WTC11 (cell line): ENCODE data around the gene WDR27.

Experiments used
- FOXJ3 ChIP-seq: sonication (generic); formaldehyde crosslinking; IDR thresholded peaks from 2 replicates; pipeline ENCODE4 v1.9.0; 2021; ENCODE audit warnings: missing genetic modification reagents, mild to moderate bottlenecking, borderline replicate concordance
- GTF2I ChIP-seq: fragments of 250-450 bp; sonication (Bioruptor Pico); conservative IDR thresholded peaks from 2 replicates; pipeline ENCODE4 v1.4.0; 2021; ENCODE audit warnings: mild to moderate bottlenecking
- SMAD4 ChIP-seq: sonication (generic); formaldehyde crosslinking; IDR thresholded peaks from 2 replicates; pipeline ENCODE4 v1.8.0; 2022; ENCODE audit warnings: mild to moderate bottlenecking, missing genetic modification reagents
- ZNF232 ChIP-seq: sonication (generic); formaldehyde crosslinking; IDR thresholded peaks from 2 replicates; pipeline ENCODE4 v1.8.0; 2022; ENCODE audit warnings: mild to moderate bottlenecking, missing genetic modification reagents
- TF ChIP-seq, protein P1 (sequence below): fragments of 200-600 bp; IDR thresholded peaks from 2 replicates; pipeline ENCODE4 v1.8.0; 2022; ENCODE audit warnings: antibody characterized with exemption
- TF ChIP-seq, protein P2 (sequence below): sonication (generic); formaldehyde crosslinking; IDR thresholded peaks from 2 replicates; pipeline ENCODE4 v1.8.0; 2022; ENCODE audit warnings: mild to moderate bottlenecking, missing genetic modification reagents
- TF ChIP-seq, protein P3 (sequence below): sonication (generic); formaldehyde crosslinking; IDR thresholded peaks from 2 replicates; pipeline ENCODE4 v1.8.1; 2022; ENCODE audit warnings: low read depth, missing genetic modification reagents, borderline replicate concordance
- TF ChIP-seq, protein P4 (sequence below): sonication (generic); formaldehyde crosslinking; IDR thresholded peaks from 2 replicates; pipeline ENCODE4 v1.8.1; 2022; ENCODE audit warnings: mild to moderate bottlenecking, missing genetic modification reagents, moderate library complexity, borderline replicate concordance
- TF ChIP-seq, protein P5 (sequence below): fragments of 250-450 bp; sonication (Bioruptor Pico); IDR thresholded peaks from 2 replicates; pipeline ENCODE4 v1.8.0; 2021; ENCODE audit warnings: mild to moderate bottlenecking
- TF ChIP-seq, protein P6 (sequence below): sonication (generic); formaldehyde crosslinking; IDR thresholded peaks from 2 replicates; pipeline ENCODE4 v1.8.1; 2022; ENCODE audit warnings: mild to moderate bottlenecking, moderate library complexity, missing genetic modification reagents

DNA sequence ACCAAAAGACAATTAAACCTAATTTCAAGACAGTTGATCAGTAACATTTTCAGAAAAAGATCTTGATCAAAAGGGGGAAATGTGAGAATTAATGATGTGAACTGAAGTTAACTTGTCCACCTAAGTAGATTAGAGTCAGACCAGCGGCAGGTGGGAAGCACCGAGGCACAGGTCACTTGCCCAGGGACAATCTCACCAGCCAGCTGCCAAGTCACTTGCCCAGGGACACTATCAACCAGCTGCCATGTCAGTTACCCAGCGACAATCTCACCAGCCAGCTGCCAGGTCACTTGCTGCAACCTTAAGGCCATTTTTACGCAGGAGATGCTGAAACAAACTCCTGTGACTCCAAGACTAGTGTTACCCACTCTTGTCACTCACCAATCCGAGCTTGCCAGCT, 260.5 kb downstream of the WDR27 start:
- TF ChIP-seq, protein P1, sequence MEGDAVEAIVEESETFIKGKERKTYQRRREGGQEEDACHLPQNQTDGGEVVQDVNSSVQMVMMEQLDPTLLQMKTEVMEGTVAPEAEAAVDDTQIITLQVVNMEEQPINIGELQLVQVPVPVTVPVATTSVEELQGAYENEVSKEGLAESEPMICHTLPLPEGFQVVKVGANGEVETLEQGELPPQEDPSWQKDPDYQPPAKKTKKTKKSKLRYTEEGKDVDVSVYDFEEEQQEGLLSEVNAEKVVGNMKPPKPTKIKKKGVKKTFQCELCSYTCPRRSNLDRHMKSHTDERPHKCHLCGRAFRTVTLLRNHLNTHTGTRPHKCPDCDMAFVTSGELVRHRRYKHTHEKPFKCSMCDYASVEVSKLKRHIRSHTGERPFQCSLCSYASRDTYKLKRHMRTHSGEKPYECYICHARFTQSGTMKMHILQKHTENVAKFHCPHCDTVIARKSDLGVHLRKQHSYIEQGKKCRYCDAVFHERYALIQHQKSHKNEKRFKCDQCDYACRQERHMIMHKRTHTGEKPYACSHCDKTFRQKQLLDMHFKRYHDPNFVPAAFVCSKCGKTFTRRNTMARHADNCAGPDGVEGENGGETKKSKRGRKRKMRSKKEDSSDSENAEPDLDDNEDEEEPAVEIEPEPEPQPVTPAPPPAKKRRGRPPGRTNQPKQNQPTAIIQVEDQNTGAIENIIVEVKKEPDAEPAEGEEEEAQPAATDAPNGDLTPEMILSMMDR, result no peak
- TF ChIP-seq, protein P2, sequence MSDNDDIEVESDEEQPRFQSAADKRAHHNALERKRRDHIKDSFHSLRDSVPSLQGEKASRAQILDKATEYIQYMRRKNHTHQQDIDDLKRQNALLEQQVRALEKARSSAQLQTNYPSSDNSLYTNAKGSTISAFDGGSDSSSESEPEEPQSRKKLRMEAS (CRISPR knock-in tag), result no peak
- TF ChIP-seq, protein P3, sequence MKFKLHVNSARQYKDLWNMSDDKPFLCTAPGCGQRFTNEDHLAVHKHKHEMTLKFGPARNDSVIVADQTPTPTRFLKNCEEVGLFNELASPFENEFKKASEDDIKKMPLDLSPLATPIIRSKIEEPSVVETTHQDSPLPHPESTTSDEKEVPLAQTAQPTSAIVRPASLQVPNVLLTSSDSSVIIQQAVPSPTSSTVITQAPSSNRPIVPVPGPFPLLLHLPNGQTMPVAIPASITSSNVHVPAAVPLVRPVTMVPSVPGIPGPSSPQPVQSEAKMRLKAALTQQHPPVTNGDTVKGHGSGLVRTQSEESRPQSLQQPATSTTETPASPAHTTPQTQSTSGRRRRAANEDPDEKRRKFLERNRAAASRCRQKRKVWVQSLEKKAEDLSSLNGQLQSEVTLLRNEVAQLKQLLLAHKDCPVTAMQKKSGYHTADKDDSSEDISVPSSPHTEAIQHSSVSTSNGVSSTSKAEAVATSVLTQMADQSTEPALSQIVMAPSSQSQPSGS (CRISPR knock-in tag), result no peak
- TF ChIP-seq, protein P4, sequence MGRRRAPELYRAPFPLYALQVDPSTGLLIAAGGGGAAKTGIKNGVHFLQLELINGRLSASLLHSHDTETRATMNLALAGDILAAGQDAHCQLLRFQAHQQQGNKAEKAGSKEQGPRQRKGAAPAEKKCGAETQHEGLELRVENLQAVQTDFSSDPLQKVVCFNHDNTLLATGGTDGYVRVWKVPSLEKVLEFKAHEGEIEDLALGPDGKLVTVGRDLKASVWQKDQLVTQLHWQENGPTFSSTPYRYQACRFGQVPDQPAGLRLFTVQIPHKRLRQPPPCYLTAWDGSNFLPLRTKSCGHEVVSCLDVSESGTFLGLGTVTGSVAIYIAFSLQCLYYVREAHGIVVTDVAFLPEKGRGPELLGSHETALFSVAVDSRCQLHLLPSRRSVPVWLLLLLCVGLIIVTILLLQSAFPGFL (CRISPR knock-in tag), result no peak
- no peak for TF ChIP-seq SMAD4 (CRISPR knock-in tag)
- no peak for TF ChIP-seq FOXJ3 (CRISPR knock-in tag)
- TF ChIP-seq GTF2I (CRISPR knock-in tag), result no peak
- no peak for TF ChIP-seq ZNF232 (CRISPR knock-in tag)
- TF ChIP-seq, protein P5, sequence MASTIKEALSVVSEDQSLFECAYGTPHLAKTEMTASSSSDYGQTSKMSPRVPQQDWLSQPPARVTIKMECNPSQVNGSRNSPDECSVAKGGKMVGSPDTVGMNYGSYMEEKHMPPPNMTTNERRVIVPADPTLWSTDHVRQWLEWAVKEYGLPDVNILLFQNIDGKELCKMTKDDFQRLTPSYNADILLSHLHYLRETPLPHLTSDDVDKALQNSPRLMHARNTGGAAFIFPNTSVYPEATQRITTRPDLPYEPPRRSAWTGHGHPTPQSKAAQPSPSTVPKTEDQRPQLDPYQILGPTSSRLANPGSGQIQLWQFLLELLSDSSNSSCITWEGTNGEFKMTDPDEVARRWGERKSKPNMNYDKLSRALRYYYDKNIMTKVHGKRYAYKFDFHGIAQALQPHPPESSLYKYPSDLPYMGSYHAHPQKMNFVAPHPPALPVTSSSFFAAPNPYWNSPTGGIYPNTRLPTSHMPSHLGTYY (CRISPR knock-in tag), result no peak
- TF ChIP-seq, protein P6, sequence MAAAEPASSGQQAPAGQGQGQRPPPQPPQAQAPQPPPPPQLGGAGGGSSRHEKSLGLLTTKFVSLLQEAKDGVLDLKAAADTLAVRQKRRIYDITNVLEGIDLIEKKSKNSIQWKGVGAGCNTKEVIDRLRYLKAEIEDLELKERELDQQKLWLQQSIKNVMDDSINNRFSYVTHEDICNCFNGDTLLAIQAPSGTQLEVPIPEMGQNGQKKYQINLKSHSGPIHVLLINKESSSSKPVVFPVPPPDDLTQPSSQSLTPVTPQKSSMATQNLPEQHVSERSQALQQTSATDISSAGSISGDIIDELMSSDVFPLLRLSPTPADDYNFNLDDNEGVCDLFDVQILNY (CRISPR knock-in tag), result no peak
